ENCODE measurements around the gene RTRAF.

- TF ChIP-seq, protein P1, sequence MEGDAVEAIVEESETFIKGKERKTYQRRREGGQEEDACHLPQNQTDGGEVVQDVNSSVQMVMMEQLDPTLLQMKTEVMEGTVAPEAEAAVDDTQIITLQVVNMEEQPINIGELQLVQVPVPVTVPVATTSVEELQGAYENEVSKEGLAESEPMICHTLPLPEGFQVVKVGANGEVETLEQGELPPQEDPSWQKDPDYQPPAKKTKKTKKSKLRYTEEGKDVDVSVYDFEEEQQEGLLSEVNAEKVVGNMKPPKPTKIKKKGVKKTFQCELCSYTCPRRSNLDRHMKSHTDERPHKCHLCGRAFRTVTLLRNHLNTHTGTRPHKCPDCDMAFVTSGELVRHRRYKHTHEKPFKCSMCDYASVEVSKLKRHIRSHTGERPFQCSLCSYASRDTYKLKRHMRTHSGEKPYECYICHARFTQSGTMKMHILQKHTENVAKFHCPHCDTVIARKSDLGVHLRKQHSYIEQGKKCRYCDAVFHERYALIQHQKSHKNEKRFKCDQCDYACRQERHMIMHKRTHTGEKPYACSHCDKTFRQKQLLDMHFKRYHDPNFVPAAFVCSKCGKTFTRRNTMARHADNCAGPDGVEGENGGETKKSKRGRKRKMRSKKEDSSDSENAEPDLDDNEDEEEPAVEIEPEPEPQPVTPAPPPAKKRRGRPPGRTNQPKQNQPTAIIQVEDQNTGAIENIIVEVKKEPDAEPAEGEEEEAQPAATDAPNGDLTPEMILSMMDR (IDR thresholded peaks at IDR 0.05) = no peak
- no peak for TF ChIP-seq ZFX (IDR thresholded peaks at IDR 0.05; ENCODE audit: borderline replicate concordance)
These were observed 70.3 kb downstream of the RTRAF start for GRCh38 chr14:52059649-52060048.
